GM19455 (cell line): ENCODE results near the gene EIF3F.
"Not testable (repeated sequence)": the region's sequence is repeated elsewhere in the genome, so short reads cannot be mapped to it uniquely, and the experiment has no call there.

Experiments
- ATAC-seq: cut with Tn5 transposase; IDR thresholded peaks from one replicate; pipeline ENCODE4 v1.9.1; 2021; ENCODE audit not compliant: unreplicated experiment

The EIF3F gene

DNA sequence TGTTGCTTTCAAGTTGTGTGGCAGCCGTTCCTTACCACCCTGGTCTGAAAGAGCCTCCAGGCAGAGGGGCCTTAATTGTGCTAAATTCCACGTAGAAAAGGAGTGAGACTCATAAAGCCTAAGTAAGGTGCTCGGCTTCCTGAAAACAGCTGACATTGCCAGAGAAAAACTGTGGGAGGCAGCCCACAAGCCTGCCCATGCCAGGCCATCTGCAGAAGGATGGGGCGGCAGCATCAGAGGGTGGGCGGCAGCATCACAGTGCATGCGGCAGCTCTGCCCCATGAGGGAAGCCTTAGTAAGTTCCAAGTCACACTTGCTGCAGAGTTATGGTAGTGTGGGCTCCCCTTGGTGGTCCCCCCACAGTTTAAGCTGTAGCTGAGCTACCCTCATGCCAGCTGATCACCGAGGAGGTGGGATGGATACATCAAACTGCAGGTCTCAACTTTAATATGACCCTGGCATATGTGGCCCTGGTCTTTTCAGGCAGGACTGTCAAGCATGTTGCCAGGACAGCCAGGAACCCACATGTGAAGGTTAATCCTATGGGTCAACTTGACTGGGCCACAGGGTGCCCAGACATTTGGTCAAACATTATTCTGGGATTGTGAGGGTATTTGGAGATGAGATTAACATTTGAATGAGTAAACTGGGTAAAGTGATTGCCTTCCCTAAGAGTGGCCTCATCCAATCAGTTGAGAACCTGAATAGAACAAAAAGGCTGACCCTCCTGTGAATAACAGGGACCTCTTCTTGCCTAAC, 3.1 kb upstream of the EIF3F start:
- ATAC-seq: no peak

DNA sequence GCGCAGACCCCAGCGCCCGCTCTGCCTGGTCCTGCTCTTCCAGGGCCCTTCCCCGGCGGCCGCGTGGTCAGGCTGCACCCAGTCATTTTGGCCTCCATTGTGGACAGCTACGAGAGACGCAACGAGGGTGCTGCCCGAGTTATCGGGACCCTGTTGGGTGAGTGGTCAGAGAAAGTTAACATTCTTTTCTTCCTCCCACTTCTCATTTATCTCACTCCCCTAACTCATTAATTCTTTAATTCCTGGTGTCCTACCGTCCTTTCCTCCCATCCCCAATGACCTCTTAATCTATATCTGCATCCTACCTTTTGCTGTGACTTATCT, 385 bp downstream of the EIF3F start:
- not testable (repeated sequence) for ATAC-seq

- ATAC-seq: no peak
These were observed 7.6 kb downstream of the EIF3F start for GRCh38 chr11:7994581-7995278.

DNA sequence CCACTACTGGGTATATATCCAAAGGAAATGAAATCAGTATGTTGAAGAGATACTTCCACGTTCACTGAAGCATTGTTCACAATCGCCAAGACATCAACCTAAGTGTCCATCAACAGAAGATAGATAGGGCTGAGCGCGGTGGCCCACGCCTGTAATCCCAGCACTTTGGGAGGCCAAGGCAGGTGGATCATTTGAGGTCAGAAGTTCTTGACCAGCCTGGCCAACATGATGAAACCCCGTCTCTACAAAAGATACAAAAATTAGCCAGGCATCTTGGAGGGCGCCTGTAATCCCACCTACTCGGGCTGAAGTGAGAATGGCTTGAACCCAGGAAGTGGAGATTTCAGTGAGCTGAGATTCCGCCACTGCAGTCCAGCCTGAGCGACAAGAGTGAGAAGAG, 12.7 kb downstream of the EIF3F start:
- ATAC-seq: no peak

GRCh38 chr11:8000390-8000789, 13.3 kb downstream of the EIF3F start:
- ATAC-seq: no peak

DNA sequence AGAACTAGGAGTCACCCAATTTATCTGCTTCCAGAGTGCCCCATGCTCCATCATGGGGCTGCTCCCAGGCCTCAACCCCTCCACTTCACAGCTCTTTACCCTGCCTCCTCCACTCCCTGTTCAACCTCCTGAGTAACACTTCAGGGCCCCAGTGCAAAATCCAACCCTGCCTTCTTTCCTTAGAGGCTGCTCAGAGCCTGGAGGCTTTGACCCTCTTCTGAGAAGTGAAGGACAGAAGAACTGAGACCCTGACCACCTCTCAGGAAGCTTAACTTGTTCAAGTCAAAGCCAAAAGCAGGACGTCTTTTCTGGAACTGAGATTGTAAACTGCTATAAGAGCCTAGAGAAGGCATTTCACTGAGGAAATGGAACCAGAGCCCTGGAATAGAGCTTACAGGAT, 15.5 kb downstream of the EIF3F start:
- no peak for ATAC-seq

DNA sequence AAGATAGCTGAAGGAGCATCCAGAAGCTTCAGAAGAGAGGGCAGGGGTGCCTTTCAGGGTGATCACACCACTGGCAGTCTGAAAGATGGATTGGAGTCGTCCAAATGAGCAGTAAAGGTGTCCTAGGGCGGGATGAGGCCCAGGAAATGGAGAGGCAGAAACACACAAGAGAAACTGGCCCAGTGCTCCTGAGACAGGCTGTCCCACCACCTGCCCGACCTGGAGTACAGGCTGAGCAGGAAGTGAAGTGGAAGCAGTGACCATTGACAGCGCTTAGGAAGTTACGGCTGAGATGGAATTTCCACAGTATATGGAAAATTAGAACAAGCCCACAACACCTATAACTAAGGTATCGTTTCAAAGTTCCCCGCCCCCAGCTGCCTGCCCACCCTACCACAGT, 16.1 kb downstream of the EIF3F start:
- ATAC-seq: no peak

- ATAC-seq: no peak
These were observed 16.9 kb downstream of the EIF3F start for GRCh38 chr11:8004008-8004407.

DNA sequence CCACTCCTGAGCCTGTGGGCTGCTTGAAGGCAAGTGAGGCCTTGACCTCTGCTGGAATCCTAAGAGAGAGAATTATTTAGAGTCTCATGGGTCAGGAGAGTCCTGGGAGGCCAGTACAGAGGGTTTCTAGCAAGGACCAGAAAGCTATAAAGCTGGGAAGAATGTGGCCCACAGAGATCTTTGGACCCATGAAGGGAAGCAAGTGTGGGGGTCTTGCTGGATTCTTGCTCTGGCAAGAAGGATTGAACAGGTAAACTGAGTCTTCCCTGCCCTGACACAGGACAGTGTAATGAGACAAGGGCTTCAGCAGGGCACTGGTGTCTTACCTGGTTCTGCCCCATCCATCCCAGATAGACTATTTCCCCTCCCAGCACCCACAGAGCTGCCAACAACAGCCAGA, 18.4 kb downstream of the EIF3F start:
- ATAC-seq: no peak

GRCh38 chr11:8006349-8006977, 19.3 kb downstream of the EIF3F start:
- ATAC-seq: no peak

DNA sequence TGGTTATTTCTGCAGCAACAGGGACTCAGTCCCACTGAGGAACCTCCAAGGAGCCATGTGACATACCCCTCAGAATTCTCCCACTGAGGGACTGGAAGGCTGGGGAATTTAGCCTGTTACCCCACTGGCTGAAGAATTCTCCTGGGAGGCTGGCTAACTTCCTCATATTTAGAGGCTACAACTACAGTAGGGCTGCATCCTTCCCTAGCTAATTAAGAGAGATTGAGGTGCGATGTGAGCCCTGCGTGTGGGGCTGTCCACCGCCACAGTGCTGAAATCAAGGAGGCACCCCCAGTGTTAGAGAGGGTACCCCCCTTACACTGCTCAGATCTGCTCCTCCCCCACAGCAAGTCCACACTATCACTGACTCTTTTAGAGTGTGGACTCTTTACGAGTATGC, 21.1 kb downstream of the EIF3F start:
- no peak for ATAC-seq

DNA sequence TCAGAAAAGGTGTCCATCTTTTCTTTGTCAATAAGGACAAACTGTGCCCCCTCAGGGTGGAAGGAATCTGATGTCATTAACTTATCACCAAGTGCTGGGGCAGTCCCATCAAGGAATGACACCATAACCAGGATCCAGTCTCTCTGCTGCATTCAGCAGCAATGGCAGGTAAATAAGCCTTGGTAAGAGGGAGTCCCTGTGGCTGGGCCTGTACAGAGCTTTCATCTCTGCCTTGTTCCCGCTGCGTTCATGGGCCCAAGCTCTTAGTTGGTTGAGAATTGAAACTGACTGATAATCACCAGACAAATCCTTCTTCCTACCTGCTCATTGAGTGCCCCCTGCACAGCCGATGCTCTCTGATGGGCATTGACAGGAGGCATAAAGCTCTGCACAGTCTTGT, 22.7 kb downstream of the EIF3F start:
- no peak for ATAC-seq

DNA sequence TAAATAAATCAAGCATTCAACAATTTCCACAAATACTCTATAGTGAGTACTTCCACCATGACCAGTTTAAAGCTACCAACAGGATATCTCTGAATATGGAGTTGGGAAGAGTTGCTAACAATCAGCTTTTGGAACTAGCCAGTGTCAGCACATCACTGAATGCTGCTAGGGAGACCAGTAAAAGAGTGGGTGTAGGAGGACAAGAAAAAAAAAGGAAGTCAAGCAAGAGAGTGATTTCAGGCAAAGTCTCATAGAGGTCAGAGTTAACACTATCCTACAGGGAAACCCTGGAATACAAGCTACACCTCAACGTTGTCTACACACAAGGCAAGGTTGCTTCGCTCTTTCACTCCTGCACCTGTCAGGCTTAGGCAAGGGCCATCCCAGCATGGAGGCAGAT, 24.2 kb downstream of the EIF3F start:
- no peak for ATAC-seq

GRCh38 chr11:8011981-8012444, 24.9 kb downstream of the EIF3F start:
- ATAC-seq: no peak

DNA sequence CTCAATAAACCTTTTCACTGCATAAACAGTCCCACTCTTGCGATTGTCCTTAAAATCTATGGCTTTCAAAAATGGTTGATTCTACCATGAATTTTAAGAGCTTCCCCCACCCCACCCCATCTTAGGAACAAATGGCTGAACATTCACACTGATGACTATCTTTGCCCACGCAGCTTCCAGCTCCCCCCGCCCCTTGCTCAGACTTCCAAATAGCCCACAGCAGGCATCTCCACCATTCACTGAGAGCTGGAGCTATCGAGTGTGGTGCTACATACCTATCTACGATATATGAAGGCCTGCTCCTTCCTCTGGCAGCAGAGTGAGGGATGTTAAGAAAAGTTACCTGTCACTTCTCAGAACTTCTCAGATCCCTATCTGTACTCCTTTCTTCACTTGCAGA, 26.7 kb downstream of the EIF3F start:
- ATAC-seq: no peak

- ATAC-seq: no peak
These were observed 28.7 kb downstream of the EIF3F start for GRCh38 chr11:8015753-8016239.

GRCh38 chr11:8016440-8016839, 29.3 kb downstream of the EIF3F start:
- no peak for ATAC-seq

GRCh38 chr11:8017071-8017470, 29.9 kb downstream of the EIF3F start:
- ATAC-seq: no peak

GRCh38 chr11:8017894-8018483, 30.9 kb downstream of the EIF3F start:
- ATAC-seq: no peak

DNA sequence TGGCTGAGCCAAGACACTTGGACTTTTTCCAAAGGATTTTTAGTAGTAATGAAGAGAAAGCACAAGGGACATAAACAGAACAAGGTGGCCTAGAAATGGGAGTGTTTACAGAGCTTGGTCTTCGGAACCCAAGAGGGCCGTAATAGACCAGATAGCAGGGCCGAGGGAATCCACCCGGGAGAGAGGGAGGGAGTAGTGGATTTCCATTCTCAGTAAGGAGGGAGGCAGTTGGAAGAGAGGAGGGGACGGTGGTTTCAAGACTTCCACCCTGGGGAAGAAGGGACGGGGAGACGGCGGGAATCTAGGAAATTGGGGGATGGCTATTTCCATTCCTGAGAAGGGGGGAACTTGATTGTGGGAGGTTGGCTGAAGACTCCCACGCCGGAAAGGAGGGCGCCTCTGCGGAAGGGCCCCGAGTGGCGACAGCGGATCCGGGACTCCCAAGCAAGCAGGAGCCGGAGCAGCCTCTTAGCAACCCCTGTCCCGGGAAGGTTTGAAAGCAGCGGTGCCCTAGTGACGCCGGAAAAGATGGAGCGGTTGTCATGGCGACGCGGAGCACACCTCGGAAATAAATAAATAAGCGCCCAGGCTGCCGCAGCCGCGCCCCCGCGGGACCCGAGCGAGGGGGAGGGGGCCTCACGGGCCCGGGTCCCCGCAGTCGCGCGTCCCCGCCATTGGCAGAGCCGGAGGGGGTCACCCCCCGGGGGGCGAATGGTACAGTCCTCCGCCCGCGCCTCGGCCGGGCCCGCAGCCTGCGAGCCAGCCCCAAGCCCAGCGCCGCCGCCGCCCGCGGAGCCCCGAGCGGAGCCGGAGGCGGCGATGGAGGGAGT, 31.6 kb downstream of the EIF3F start:
- ATAC-seq: no peak
